IMR-90 (cell line): ENCODE measurements around the gene PLTP. TPM values are rescaled to one million over a fixed set of nuclear protein-coding genes. Genes with fewer than 3 reads are reported as not detected.

Experiments
- ATAC-seq: fragments of 200-7000 bp; cut with Tn5 transposase; 2 replicates; pipeline ENCODE4 v1.9.1; 2020; ENCODE audit warnings: low read depth, mild to moderate bottlenecking, moderate library complexity
- BruUV-seq: library from RNA; stranded (reverse); fragments of 400-500 nt; replicated peaks from 2 replicates; lab custom pipeline; 2021; lab: Mats Ljungman, UMichigan
- CTCF ChIA-PET: fragments of 300-600 bp; formaldehyde crosslinking; extraction: SDS; loops from one replicate; lab custom pipeline; 2021; ENCODE audit warnings: antibody characterized with exemption; lab: Yijun Ruan, JAX
- POLR2A ChIA-PET: fragments of 300-600 bp; sonication (Branson Sonifier 250); formaldehyde crosslinking; loops from one replicate; lab custom pipeline; 2022; ENCODE audit warnings: antibody characterized with exemption; ENCODE audit not compliant: unreplicated experiment; lab: Charles Lee
- DNase-seq: peaks from one replicate; pipeline ENCODE4 v3.0.0; 2013
- H2AFZ ChIP-seq: replicated peaks from 2 replicates; pipeline ENCODE3; 2013; ENCODE audit warnings: low read length, mild to moderate bottlenecking; ENCODE audit not compliant: poor library complexity
- H2AK5ac ChIP-seq: 2 replicates; pipeline ENCODE4 v1.6.1; 2013; ENCODE audit warnings: low read depth, low read length, inconsistent platforms
- H2AK9ac ChIP-seq: replicated peaks from 2 replicates; pipeline ENCODE3; 2013; ENCODE audit warnings: mild to moderate bottlenecking, low read depth, low read length, moderate library complexity; ENCODE audit not compliant: poor library complexity
- H2BK120ac ChIP-seq: 2 replicates; pipeline ENCODE4 v1.6.1; 2013; ENCODE audit warnings: low read depth, low read length, inconsistent platforms
- H2BK15ac ChIP-seq: 3 replicates; pipeline ENCODE4 v1.6.1; 2013; ENCODE audit warnings: low read depth, low read length, inconsistent platforms
- H2BK20ac ChIP-seq: 2 replicates; pipeline ENCODE4 v1.6.1; 2013; ENCODE audit warnings: low read depth, mild to moderate bottlenecking, inconsistent platforms, low read length, moderate library complexity
- H2BK5ac ChIP-seq: 2 replicates; pipeline ENCODE4 v1.6.1; 2013; ENCODE audit warnings: mild to moderate bottlenecking, low read depth, low read length, inconsistent platforms; ENCODE audit not compliant: poor library complexity, severe bottlenecking
- H3K14ac ChIP-seq: replicated peaks from 2 replicates; pipeline ENCODE4 v1.6.1; 2013; ENCODE audit warnings: low read depth, low read length, inconsistent platforms
- H3K18ac ChIP-seq: 2 replicates; pipeline ENCODE4 v1.6.1; 2013; ENCODE audit warnings: low read depth, low read length, control low read depth
- H3K23ac ChIP-seq: 2 replicates; pipeline ENCODE4 v1.6.1; 2013; ENCODE audit warnings: low read depth, low read length, inconsistent platforms
- H3K27ac ChIP-seq: 2 replicates; pipeline ENCODE4 v1.5.1; 2013; ENCODE audit warnings: mild to moderate bottlenecking, control low read depth, low read length; ENCODE audit not compliant: insufficient read depth
- H3K27me3 ChIP-seq: 2 replicates; pipeline ENCODE4 v1.6.1; 2013; ENCODE audit warnings: low read length; ENCODE audit not compliant: control insufficient read depth, insufficient read depth
- H3K36me3 ChIP-seq: 2 replicates; pipeline ENCODE4 v1.6.1; 2013; ENCODE audit warnings: low read length, mixed read lengths; ENCODE audit not compliant: control insufficient read depth, insufficient read depth
- H3K4ac ChIP-seq: 2 replicates; pipeline ENCODE4 v1.6.1; 2013; ENCODE audit warnings: low read depth, low read length, inconsistent platforms
- H3K4me1 ChIP-seq: 2 replicates; pipeline ENCODE4 v1.6.1; 2013; ENCODE audit warnings: low read length, mixed read lengths; ENCODE audit not compliant: control insufficient read depth, insufficient read depth
- H3K4me2 ChIP-seq: 2 replicates; pipeline ENCODE4 v1.6.1; 2013; ENCODE audit warnings: low read depth, mild to moderate bottlenecking, control low read depth, low read length, moderate library complexity
- H3K4me3 ChIP-seq: 2 replicates; pipeline ENCODE4 v1.5.1; 2013; ENCODE audit warnings: low read depth, mild to moderate bottlenecking, control low read depth, low read length, moderate library complexity; ENCODE audit not compliant: insufficient read depth
- H3K56ac ChIP-seq: 2 replicates; pipeline ENCODE4 v1.6.1; 2013; ENCODE audit warnings: low read length, inconsistent platforms; ENCODE audit not compliant: insufficient read depth; ENCODE audit errors: extremely low read depth
- H3K79me1 ChIP-seq, 2 experiments: 2 replicates each; pipeline ENCODE4 v1.6.1; 2013; ENCODE audit warnings: low read length in 2 of 2, inconsistent platforms in 1 of 2, low read depth in 1 of 2
- H3K9ac ChIP-seq: 2 replicates; pipeline ENCODE4 v1.6.1; 2013; ENCODE audit warnings: low read depth, low read length, control low read depth
- H3K9me1 ChIP-seq: 2 replicates; pipeline ENCODE4 v1.6.1; 2013; ENCODE audit warnings: low read length, inconsistent platforms; ENCODE audit not compliant: insufficient read depth
- H3K9me3 ChIP-seq: 2 replicates; pipeline ENCODE4 v1.6.1; 2013; ENCODE audit warnings: low read length; ENCODE audit not compliant: control insufficient read depth, insufficient read depth
- H4K20me1 ChIP-seq: 2 replicates; pipeline ENCODE4 v1.6.1; 2013; ENCODE audit warnings: low read length, inconsistent platforms; ENCODE audit not compliant: insufficient read depth
- H4K5ac ChIP-seq: 2 replicates; pipeline ENCODE4 v1.6.1; 2013; ENCODE audit warnings: mild to moderate bottlenecking, low read depth, low read length, control low read depth
- H4K8ac ChIP-seq, 2 experiments: 2 replicates each; pipeline ENCODE4 v1.6.1; 2013; ENCODE audit warnings: low read depth in 2 of 2, low read length in 2 of 2, control low read depth in 1 of 2, inconsistent platforms in 1 of 2
- H4K91ac ChIP-seq: 2 replicates; pipeline ENCODE4 v1.6.1; 2013; ENCODE audit warnings: low read depth, low read length, inconsistent platforms; ENCODE audit not compliant: insufficient read depth
- CHD1 ChIP-seq: IDR thresholded peaks from 2 replicates; pipeline ENCODE4 v1.6.1; 2012; ENCODE audit warnings: low read depth, low read length, improper control_type of control experiment
- ELK1 ChIP-seq: fragments of 150-350 bp; IDR thresholded peaks from 2 replicates; pipeline ENCODE4 v1.6.1; 2016; ENCODE audit warnings: low read depth, mild to moderate bottlenecking, low read length, moderate library complexity, borderline replicate concordance
- FOS ChIP-seq: fragments of 150-350 bp; IDR thresholded peaks from 2 replicates; pipeline ENCODE4 v1.6.1; 2016; ENCODE audit warnings: low read depth, low read length
- POLR2A ChIP-seq: IDR thresholded peaks from 2 replicates; pipeline ENCODE4 v1.6.1; 2012; ENCODE audit warnings: mild to moderate bottlenecking, low read depth, low read length
- SMC3 ChIP-seq: fragments of 150-350 bp; IDR thresholded peaks from 2 replicates; pipeline ENCODE4 v1.6.1; 2016; ENCODE audit warnings: low read depth, mild to moderate bottlenecking, antibody characterized with exemption, low read length, moderate library complexity
- WGBS, 2 experiments: methylation state at CpG; one replicate each; pipeline versions ENCODE4 v1.1.5 to v1.1.7; 2013; ENCODE audit warnings: missing lambda C conversion rate in 2 of 2; ENCODE audit not compliant: insufficient read length in 1 of 2; ENCODE audit errors: extremely low coverage in 2 of 2; 5-methylcytosine and 5-hydroxymethylcytosine counted together
- dilution Hi-C: fragments of 300-500 bp; cut with HindIII; formaldehyde crosslinking; loops from one replicate; pipeline ENCODE4 v1.14.3; 2018; ENCODE audit warnings: low sequenced_read_pairs; ENCODE audit not compliant: unreplicated experiment
- in situ Hi-C: fragments of 300-500 bp; cut with MboI; formaldehyde crosslinking; loops from 3 replicates; pipeline ENCODE4 v1.14.3; 2019; ENCODE audit warnings: low sequenced_read_pairs, inconsistent platforms, mixed read lengths
- intact Hi-C: fragments of 100-400 bp; cut with micrococcal nuclease; formaldehyde crosslinking; loops from 2 replicates; pipeline ENCODE4 v1.10.0; 2022
- polyA plus RNA-seq, 3 experiments: library from polyadenylated mRNA; depleted of rRNA; stranded (reverse); fragments of >200 nt; gene quantifications; 2 replicates each; pipeline ENCODE4 v1.2.3, GENCODE V29; 2012; ENCODE audit warnings: low replicate concordance in 1 of 3
- total RNA-seq: library from RNA; depleted of rRNA; stranded (reverse); fragments of >200 nt; gene quantifications from 2 replicates; pipeline ENCODE4 v1.2.3, GENCODE V29; 2012

PLTP gene
- total and polyA plus RNA-seq, 2 of the 4 experiments (the other 2 are of a cell fraction): 5.4 to 55.8 TPM

DNA sequence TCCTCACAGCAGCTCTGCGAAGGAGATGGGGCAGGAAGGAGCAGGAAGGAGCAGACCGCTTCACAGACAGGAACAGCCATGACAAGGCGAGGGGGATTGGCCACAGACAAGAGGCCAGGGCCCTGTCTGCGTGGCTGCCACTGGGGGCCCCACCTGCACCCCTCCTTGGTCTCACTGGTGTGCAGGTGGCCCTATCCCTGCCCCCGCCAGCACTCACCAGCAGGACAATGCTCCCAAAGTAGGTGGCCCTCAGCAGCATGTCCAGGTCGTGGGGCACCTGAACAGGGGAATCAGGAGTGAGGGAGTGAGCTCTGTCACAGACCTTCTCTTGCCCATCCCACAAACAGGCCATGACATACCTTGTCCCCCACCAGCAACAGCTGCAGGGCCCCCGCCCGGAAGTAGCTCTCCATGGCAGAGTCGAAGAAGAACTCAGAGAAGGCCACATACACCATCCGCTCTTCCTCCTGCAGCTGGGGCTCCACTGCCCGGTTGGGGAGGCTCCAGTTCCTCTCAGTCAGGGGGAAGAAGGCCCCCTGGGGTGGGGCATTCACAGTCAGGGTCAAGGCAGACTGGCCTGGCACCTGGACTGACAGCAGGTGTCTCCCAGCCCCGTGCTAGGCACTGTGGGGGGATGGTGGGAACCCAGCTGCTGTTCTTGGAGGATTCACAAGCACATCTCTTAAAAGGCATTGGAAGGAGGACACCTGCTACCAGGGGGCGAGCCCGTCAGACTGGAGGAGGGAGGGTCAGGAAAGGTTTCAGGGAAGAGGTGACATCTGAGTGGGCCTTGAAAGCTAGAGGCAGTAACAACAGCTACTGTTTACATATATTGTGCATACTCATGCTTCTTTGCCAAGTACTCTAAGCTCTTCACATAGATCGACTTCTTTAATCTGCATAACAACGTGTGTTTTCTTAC is 7.1 kb downstream of the PLTP start:
- no peak overlapping the region for H3K27ac ChIP-seq
- H3K9ac ChIP-seq: no peak overlapping the region

More for the DNA sequence above, 7.1 kb downstream of the PLTP start:
- Histone ChIP-seq H4K8ac (peak overlapping the region in 1 of 2 experiments; percentile 25; a peak in 1 of 4 replicates), H3K18ac (no peak overlapping the region), H2BK20ac (no peak overlapping the region; the same call in 1 of the 2 replicates), H3K4ac (peak overlapping the region; percentile 18; the same call in 1 of the 2 replicates), H3K56ac (no peak overlapping the region), H2AFZ (no peak overlapping the region), H4K5ac (no peak overlapping the region), H2BK5ac (no peak overlapping the region), H4K20me1 (peaks cover 5% of the 10 kb centered on the region; the same call in 1 of the 2 replicates), H3K23ac (no peak overlapping the region), H3K4me3 (no peak overlapping the region), H3K79me1 (peaks cover 0 to 9% of the 10 kb centered on the region in 2 experiments; a peak in 2 of 4 replicates), H3K36me3 (peaks cover 38% of the 10 kb centered on the region; the same call in 1 of the 2 replicates), H3K4me1 (peaks cover 3% of the 10 kb centered on the region), H2BK15ac (no peak overlapping the region), H3K4me2 (no peak overlapping the region), H3K9me3 (no peaks in the 10 kb centered on the region), H3K14ac (no peak overlapping the region), H3K9me1 (peaks cover 19% of the 10 kb centered on the region), H4K91ac (no peak overlapping the region; the same call in 1 of the 2 replicates), H2AK5ac (no peak overlapping the region; the same call in 1 of the 2 replicates), H2BK120ac (no peak overlapping the region), H2AK9ac (peak overlapping the region; percentile 40), H3K27me3 (no peaks in the 10 kb centered on the region)
- TF ChIP-seq ELK1 (no peak), POLR2A (no peak), FOS (no peak), SMC3 (no peak), CHD1 (no peak)
- ChIA-PET CTCF (interaction anchor here (1.3 to 1.5 kb wide), 2 partner anchors 13 to 15 kb away, joined by 3 read pairs; no protein-coding TSS in a partner anchor), POLR2A (interaction anchor here (0.9 to 1.1 kb wide), 4 partner anchors 8 to 29 kb away, joined by 3 to 6 read pairs (median 4); no protein-coding TSS in a partner anchor)
- ATAC-seq (peak; percentile 20; the same call in 1 of the 2 replicates), DNase-seq (no peak)
- intact Hi-C loops: no loop called here
- in situ Hi-C loops: loop anchor here (25.0 kb wide), 1 partner anchor 568 kb away; the partner anchor contains the start of gene SDC4
- BruUV-seq: no TSS peak
- dilution Hi-C loops: no loop called here
- 91% methylated on average over 3 of the region's 16 CpGs; no CpG with 5 or more reads in 1 of the 2 experiments for WGBS, 2 experiments
